ENCODE results near the gene GRAP2.

GRCh38 chr22:39999144-39999757 lies 98.4 kb downstream of the GRAP2 start:
- TF ChIP-seq CTCF (IDR thresholded peaks at IDR 0.05; ENCODE audit: low read depth, low read length, poor library complexity, severe bottlenecking) = no peak
- no peak for TF ChIP-seq EZH2phosphoT487 (IDR thresholded peaks at IDR 0.05; ENCODE audit: borderline replicate concordance, low read length)
